H1 (cell line): ENCODE results near the gene FBLN2. TPM values are rescaled to one million over a fixed set of nuclear protein-coding genes. Genes with fewer than 3 reads are reported as not detected.

Experiments
- CTCF ChIA-PET: fragments of 300-600 bp; sonication (Branson Sonifier 250); formaldehyde crosslinking; loops from one replicate; lab custom pipeline; 2021; ENCODE audit not compliant: partially characterized antibody; lab: Charles Lee
- POLR2A ChIA-PET: fragments of 300-600 bp; sonication (Branson Sonifier 250); formaldehyde crosslinking; loops from one replicate; lab custom pipeline; 2021; ENCODE audit warnings: inconsistent platforms; ENCODE audit not compliant: partially characterized antibody; lab: Charles Lee
- DNase-seq, 2 experiments: peaks; one replicate each; pipeline versions ENCODE4 v3.0.0 to v3.0.0-alpha.2; 2010 to 2022; ENCODE audit warnings: low spot score in 2 of 2, low read depth in 1 of 2, mixed read lengths in 1 of 2
- FAIRE-seq: peaks from 2 replicates; lab custom pipeline; 2011; peaks lifted over from hg19 to GRCh38; lab: Jason Lieb, UNC
- H2AFZ ChIP-seq: 2 replicates; pipeline ENCODE4 v1.8.1; 2012; ENCODE audit warnings: low read length, inconsistent platforms
- H2AK5ac ChIP-seq: 2 replicates; pipeline ENCODE4 v1.6.1; 2013; ENCODE audit warnings: low read depth, low read length
- H2BK120ac ChIP-seq: replicated peaks from 2 replicates; pipeline ENCODE3; 2013; ENCODE audit warnings: low read depth, low read length, inconsistent platforms
- H2BK12ac ChIP-seq: 2 replicates; pipeline ENCODE4 v1.6.1; 2013; ENCODE audit warnings: low read depth, low read length
- H2BK15ac ChIP-seq: 2 replicates; pipeline ENCODE4 v1.6.1; 2013; ENCODE audit warnings: low read length
- H2BK20ac ChIP-seq: 2 replicates; pipeline ENCODE4 v1.6.1; 2013; ENCODE audit warnings: low read length
- H2BK5ac ChIP-seq: 2 replicates; pipeline ENCODE4 v1.6.1; 2013; ENCODE audit warnings: low read depth, low read length
- H3K14ac ChIP-seq: 2 replicates; pipeline ENCODE4 v1.6.1; 2013; ENCODE audit warnings: inconsistent platforms; ENCODE audit not compliant: insufficient read length
- H3K18ac ChIP-seq: 2 replicates; pipeline ENCODE4 v1.6.1; 2013; ENCODE audit warnings: low read length; ENCODE audit errors: extremely low read depth
- H3K23ac ChIP-seq: 2 replicates; pipeline ENCODE4 v1.6.1; 2013; ENCODE audit warnings: inconsistent platforms; ENCODE audit not compliant: insufficient read length
- H3K23me2 ChIP-seq: 2 replicates; pipeline ENCODE4 v1.6.1; 2013; ENCODE audit warnings: low read depth, low read length
- H3K27ac ChIP-seq: 2 replicates; pipeline ENCODE4 v1.6.1; 2011; ENCODE audit warnings: low read depth, low read length, inconsistent platforms
- H3K27me3 ChIP-seq, 4 experiments: replicated peaks in 1 of 4; 1 replicate in 1 of 4; 2 replicates in 3 of 4; pipeline versions ENCODE4 v1.6.1 to v1.8.1; 2011 to 2013; ENCODE audit warnings: low read length in 3 of 4, mild to moderate bottlenecking in 3 of 4, inconsistent platforms in 2 of 4, mixed read lengths in 2 of 4, moderate library complexity in 1 of 4; ENCODE audit not compliant: control insufficient read depth in 3 of 4, insufficient read depth in 3 of 4; ENCODE audit errors: extremely low read depth in 1 of 4
- H3K36me3 ChIP-seq, 4 experiments: 2 replicates each; pipeline versions ENCODE4 v1.6.1 to v1.8.1; 2011 to 2013; ENCODE audit warnings: mild to moderate bottlenecking in 4 of 4, low read length in 3 of 4, moderate library complexity in 2 of 4, control low read depth in 1 of 4, inconsistent platforms in 1 of 4; ENCODE audit not compliant: insufficient read depth in 4 of 4, control insufficient read depth in 2 of 4
- H3K4ac ChIP-seq: replicated peaks from 2 replicates; pipeline ENCODE3; 2013; ENCODE audit warnings: low read length, low read depth, mixed read lengths, inconsistent platforms; ENCODE audit not compliant: insufficient read length
- H3K4me1 ChIP-seq, 4 experiments: replicated peaks in 1 of 4; 1 replicate in 1 of 4; 2 replicates in 3 of 4; pipeline versions ENCODE4 v1.6.1 to v1.8.1; 2011 to 2013; ENCODE audit warnings: low read length in 3 of 4, inconsistent platforms in 2 of 4, mixed read lengths in 1 of 4; ENCODE audit not compliant: insufficient read depth in 4 of 4, control insufficient read depth in 3 of 4
- H3K4me2 ChIP-seq, 2 experiments: 2 replicates each; pipeline versions ENCODE4 v1.6.1 to v1.8.1; 2011 to 2013; ENCODE audit warnings: low read depth in 2 of 2, low read length in 2 of 2, control low read depth in 1 of 2, inconsistent platforms in 1 of 2, mild to moderate bottlenecking in 1 of 2; ENCODE audit not compliant: insufficient read depth in 1 of 2
- H3K4me3 ChIP-seq, 4 experiments: fragments of 200-600, 300-600 bp in 1 of 4; sonication (generic), shearing (Covaris generic), sonication (Bioruptor Twin) in 1 of 4; 2 replicates each; pipeline versions ENCODE4 v1.5.1 to v1.8.1; 2011 to 2016; ENCODE audit warnings: low read length in 4 of 4, low read depth in 3 of 4, control low read depth in 2 of 4, inconsistent platforms in 2 of 4, mild to moderate bottlenecking in 2 of 4, mixed read lengths in 1 of 4, moderate library complexity in 1 of 4; ENCODE audit not compliant: insufficient read depth in 2 of 4; ENCODE audit errors: extremely low read depth in 1 of 4
- H3K56ac ChIP-seq: replicated peaks from 2 replicates; pipeline ENCODE3; 2013; ENCODE audit warnings: low read depth, mild to moderate bottlenecking, mixed read lengths, low read length, inconsistent platforms; ENCODE audit not compliant: insufficient read length
- H3K79me1 ChIP-seq: 2 replicates; pipeline ENCODE4 v1.6.1; 2013; ENCODE audit warnings: low read depth, low read length, control low read depth
- H3K79me2 ChIP-seq, 2 experiments: 2 replicates each; pipeline versions ENCODE4 v1.6.1 to v1.8.1; 2012 to 2013; ENCODE audit warnings: low read length in 2 of 2, mild to moderate bottlenecking in 2 of 2, inconsistent platforms in 1 of 2; ENCODE audit not compliant: insufficient read depth in 2 of 2, control insufficient read depth in 1 of 2
- H3K9ac ChIP-seq, 4 experiments: replicated peaks in 1 of 4; 1 replicate in 1 of 4; 2 replicates in 3 of 4; pipeline versions ENCODE4 v1.6.1 to v1.8.1; 2011 to 2013; ENCODE audit warnings: low read depth in 3 of 4, low read length in 3 of 4, control low read depth in 2 of 4, mild to moderate bottlenecking in 2 of 4, moderate library complexity in 2 of 4, inconsistent platforms in 1 of 4; ENCODE audit errors: extremely low read depth in 1 of 4
- H3K9me3 ChIP-seq, 2 experiments: 2 replicates each; pipeline versions ENCODE4 v1.6.1 to v1.8.1; 2012 to 2013; ENCODE audit warnings: mild to moderate bottlenecking in 2 of 2, moderate library complexity in 2 of 2, control low read depth in 1 of 2, inconsistent platforms in 1 of 2, low read depth in 1 of 2, low read length in 1 of 2, mixed read lengths in 1 of 2; ENCODE audit not compliant: insufficient read depth in 2 of 2
- H4K20me1 ChIP-seq, 2 experiments: replicated peaks in 1 of 2; 2 replicates each; pipeline versions ENCODE3 to v1.8.1; 2011 to 2013; ENCODE audit warnings: inconsistent platforms in 2 of 2, low read length in 2 of 2, mild to moderate bottlenecking in 1 of 2; ENCODE audit not compliant: insufficient read depth in 2 of 2, control insufficient read depth in 1 of 2
- H4K5ac ChIP-seq: 2 replicates; pipeline ENCODE4 v1.6.1; 2013; ENCODE audit warnings: low read length, low read depth, mixed read lengths, inconsistent platforms; ENCODE audit not compliant: insufficient read length
- H4K8ac ChIP-seq: 2 replicates; pipeline ENCODE4 v1.8.0; 2013; ENCODE audit warnings: mild to moderate bottlenecking, moderate library complexity, low read length, inconsistent platforms; ENCODE audit not compliant: insufficient read depth; ENCODE audit errors: extremely low read depth
- H4K91ac ChIP-seq: replicated peaks from 2 replicates; pipeline ENCODE3; 2013; ENCODE audit warnings: low read length, mixed read lengths, inconsistent platforms; ENCODE audit not compliant: insufficient read length
- ATF2 ChIP-seq: IDR thresholded peaks from 2 replicates; pipeline ENCODE4 v1.6.1; 2012; ENCODE audit warnings: low read length, inconsistent platforms
- CEBPB ChIP-seq: IDR thresholded peaks from 2 replicates; pipeline ENCODE4 v1.6.1; 2012; ENCODE audit warnings: low read depth, low read length
- CHD2 ChIP-seq: IDR thresholded peaks from 2 replicates; pipeline ENCODE4 v1.6.1; 2012; ENCODE audit warnings: low read length, improper control_type of control experiment
- CTCF ChIP-seq, 3 experiments: IDR thresholded peaks; 1 replicate in 2 of 3; 2 replicates in 1 of 3; pipeline versions ENCODE4 v1.5.1 to v1.6.1; 2011; ENCODE audit warnings: low read length in 3 of 3, mild to moderate bottlenecking in 3 of 3, inconsistent platforms in 2 of 3, low read depth in 1 of 3, moderate library complexity in 1 of 3; ENCODE audit not compliant: insufficient read depth in 1 of 3; ENCODE audit errors: control extremely low read depth in 1 of 3
- GABPA ChIP-seq: IDR thresholded peaks from 2 replicates; pipeline ENCODE4 v1.6.1; 2011; ENCODE audit warnings: mild to moderate bottlenecking, low read length, moderate library complexity, borderline replicate concordance; ENCODE audit not compliant: insufficient read depth
- JUN ChIP-seq: IDR thresholded peaks from 2 replicates; pipeline ENCODE4 v1.6.1; 2011; ENCODE audit warnings: low read depth, mild to moderate bottlenecking, improper control_type of control experiment, low read length
- JUND ChIP-seq: IDR thresholded peaks from 2 replicates; pipeline ENCODE4 v1.6.1; 2011; ENCODE audit warnings: mild to moderate bottlenecking, improper control_type of control experiment, low read length
- NANOG ChIP-seq: IDR thresholded peaks from 2 replicates; pipeline ENCODE4 v1.6.1; 2011; ENCODE audit warnings: low read length, low read depth, mild to moderate bottlenecking, inconsistent platforms; ENCODE audit not compliant: insufficient read depth, poor library complexity, severe bottlenecking
- SP2 ChIP-seq: IDR thresholded peaks from 2 replicates; pipeline ENCODE4 v1.6.1; 2012; ENCODE audit warnings: mild to moderate bottlenecking, low read length, inconsistent platforms
- SP4 ChIP-seq: IDR thresholded peaks from 2 replicates; pipeline ENCODE4 v1.6.1; 2012; ENCODE audit warnings: low read length, inconsistent platforms
- WGBS, 2 experiments: shearing (Covaris generic) in 1 of 2; methylation state at CpG; one replicate each; pipeline versions ENCODE4 v1.1.6 to v1.1.7; 2013 to 2015; ENCODE audit warnings: low lambda C conversion rate in 2 of 2, mixed read lengths in 2 of 2, inconsistent platforms in 1 of 2, low coverage in 1 of 2, missing lambda C conversion rate in 1 of 2; ENCODE audit not compliant: insufficient replicate concordance in 2 of 2, insufficient coverage in 1 of 2, insufficient read length in 1 of 2; ENCODE audit errors: extremely low coverage in 1 of 2, missing lambda C conversion rate in 1 of 2; 5-methylcytosine and 5-hydroxymethylcytosine counted together
- polyA plus RNA-seq, 7 experiments: library from polyadenylated mRNA; depleted of rRNA in 3 of 7; stranded (reverse) in 5 of 7; unstranded in 2 of 7; fragments of >200 nt in 5 of 7; fragments of 200-250 nt in 2 of 7; gene quantifications; 1 replicate in 5 of 7; 2 replicates in 1 of 7; 4 replicates in 1 of 7; pipeline versions ENCODE4 v1.2.1 to v1.2.3, GENCODE V29; 2011 to 2013; ENCODE audit warnings: missing spikeins in 2 of 7, mixed read lengths in 2 of 7
- total RNA-seq: library from RNA; stranded (reverse); fragmentation: NEBNext Ultra II Directional; extraction: Animal tissue kit (Norgen Biotek cat#: 25700); gene quantifications from 2 replicates; pipeline ENCODE4 v1.2.1, GENCODE V29; 2021

Gene FBLN2
- total and polyA plus RNA-seq, 2 of the 8 experiments (the other 6 are each of a cell fraction or from before 2014, with no cell fraction given) = 17.4 to 24.2 TPM

GRCh38 chr3:13637311-13637891, 88.5 kb downstream of the FBLN2 start:
- Histone ChIP-seq H3K79me2 (no peaks in the 10 kb centered on the region), H3K27ac (no peak overlapping the region), H3K23me2 (no peaks in the 10 kb centered on the region), H4K91ac (no peak overlapping the region), H3K4me3 (no peak overlapping the region), H2AK5ac (no peak overlapping the region), H3K4me2 (no peak overlapping the region), H3K9ac (no peak overlapping the region), H2BK20ac (no peak overlapping the region), H3K79me1 (no peaks in the 10 kb centered on the region), H3K9me3 (no peaks in the 10 kb centered on the region), H3K56ac (no peak overlapping the region), H3K4ac (no peak overlapping the region), H3K27me3 (no peaks in the 10 kb centered on the region), H3K4me1 (no peaks in the 10 kb centered on the region; a peak in 1 of 7 replicates), H2AFZ (no peak overlapping the region), H3K23ac (no peak overlapping the region), H4K20me1 (peaks cover 0 to 2% of the 10 kb centered on the region in 2 experiments), H2BK120ac (no peak overlapping the region), H2BK5ac (no peak overlapping the region), H2BK12ac (no peak overlapping the region), H4K5ac (no peak overlapping the region), H4K8ac (no peak overlapping the region), H2BK15ac (no peak overlapping the region), H3K36me3 (no peaks in the 10 kb centered on the region), H3K18ac (no peak overlapping the region; the same call in 1 of the 2 replicates), H3K14ac (no peak overlapping the region)
- ChIA-PET POLR2A (no interaction called here), CTCF (interaction anchor here (0.9 to 12.6 kb wide), 14 partner anchors 10 to 142 kb away, joined by 3 to 165 read pairs (median 4); partner anchors contain the start of gene FBLN2)
- 76% methylated on average over 31 of the region's 31 CpGs; no CpG with 5 or more reads in 1 of the 2 experiments for WGBS, 2 experiments
- DNase-seq = no peak
- no peak for FAIRE-seq
- TF ChIP-seq NANOG (no peak), GABPA (no peak), SP4 (no peak), ATF2 (no peak), CTCF (IDR thresholded peaks at IDR 0.05; ENCODE audit: control extremely low read depth in 1 of 3, insufficient read depth in 1 of 3, low read depth in 1 of 3, low read length in 3 of 3) (no peak), JUND (no peak), CHD2 (no peak), CEBPB (no peak), SP2 (no peak), JUN (no peak)
